RCC 7860 (cell line): ENCODE data around the gene LRBA.
"Not testable (repeated sequence)": the region's sequence is repeated elsewhere in the genome, so short reads cannot be mapped to it uniquely, and the experiment has no call there.

Source experiments
- DNase-seq: peaks from one replicate; pipeline ENCODE4 v3.0.0-alpha.2; 2015; ENCODE audit warnings: low spot score
- FAIRE-seq: peaks from 2 replicates; lab custom pipeline; 2012; peaks lifted over from hg19 to GRCh38; lab: Jason Lieb, UNC

LRBA gene

GRCh38 chr4:150768497-150768896 is 246.6 kb downstream of the LRBA start:
- FAIRE-seq = no peak
- DNase-seq = peak; percentile 6

- FAIRE-seq = no peak
- DNase-seq = no peak
Measured at GRCh38 chr4:150765216-150765615, 249.9 kb downstream of the LRBA start.

- DNase-seq (no peak), FAIRE-seq (no peak)
Measured at GRCh38 chr4:150751648-150752047, 263.4 kb downstream of the LRBA start.

GRCh38 chr4:150750824-150751223 is 264.3 kb downstream of the LRBA start:
- DNase-seq (no peak), FAIRE-seq (no peak)

- DNase-seq (peak; percentile 70), FAIRE-seq (no peak)
Measured at GRCh38 chr4:150746156-150746555, 268.9 kb downstream of the LRBA start.

GRCh38 chr4:150744570-150744969 is 270.5 kb downstream of the LRBA start:
- no peak for DNase-seq
- no peak for FAIRE-seq

GRCh38 chr4:150743564-150744342 is 271.3 kb downstream of the LRBA start:
- no peak for DNase-seq
- no peak for FAIRE-seq

GRCh38 chr4:150742930-150743329 is 272.2 kb downstream of the LRBA start:
- not testable (repeated sequence) for FAIRE-seq, DNase-seq

- DNase-seq (no peak), FAIRE-seq (no peak)
Measured at GRCh38 chr4:150739591-150739990, 275.5 kb downstream of the LRBA start.

GRCh38 chr4:150725957-150726523 is 289.0 kb downstream of the LRBA start:
- FAIRE-seq (no peak), DNase-seq (no peak)

GRCh38 chr4:150723727-150724411 is 291.2 kb downstream of the LRBA start:
- FAIRE-seq (no peak), DNase-seq (no peak)

GRCh38 chr4:150722908-150723362 is 292.1 kb downstream of the LRBA start:
- FAIRE-seq (no peak), DNase-seq (no peak)

- FAIRE-seq (no peak), DNase-seq (no peak)
Measured at GRCh38 chr4:150720973-150721518, 294.0 kb downstream of the LRBA start.

- FAIRE-seq = no peak
Measured at GRCh38 chr4:150717952-150718351, 297.1 kb downstream of the LRBA start.

GRCh38 chr4:150714462-150715438 is 300.3 kb downstream of the LRBA start:
- no peak for FAIRE-seq

More at GRCh38 chr4:150717952-150718351, 297.1 kb downstream of the LRBA start:
- DNase-seq = no peak

GRCh38 chr4:150713251-150713650 is 301.8 kb downstream of the LRBA start:
- no peak for FAIRE-seq
- DNase-seq = no peak

More at GRCh38 chr4:150714462-150715438, 300.3 kb downstream of the LRBA start:
- DNase-seq = no peak

GRCh38 chr4:150710770-150711375 is 304.2 kb downstream of the LRBA start:
- FAIRE-seq (no peak), DNase-seq (no peak)

- no peak for DNase-seq
- no peak for FAIRE-seq
Measured at GRCh38 chr4:150708004-150708403, 307.1 kb downstream of the LRBA start.

- no peak for FAIRE-seq
- no peak for DNase-seq
Measured at GRCh38 chr4:150699599-150699998, 315.5 kb downstream of the LRBA start.

- no peak for DNase-seq
- FAIRE-seq = no peak
Measured at GRCh38 chr4:150695162-150695561, 319.9 kb downstream of the LRBA start.
